ENCODE data around the gene SHCBP1L.

SHCBP1L gene

DNA sequence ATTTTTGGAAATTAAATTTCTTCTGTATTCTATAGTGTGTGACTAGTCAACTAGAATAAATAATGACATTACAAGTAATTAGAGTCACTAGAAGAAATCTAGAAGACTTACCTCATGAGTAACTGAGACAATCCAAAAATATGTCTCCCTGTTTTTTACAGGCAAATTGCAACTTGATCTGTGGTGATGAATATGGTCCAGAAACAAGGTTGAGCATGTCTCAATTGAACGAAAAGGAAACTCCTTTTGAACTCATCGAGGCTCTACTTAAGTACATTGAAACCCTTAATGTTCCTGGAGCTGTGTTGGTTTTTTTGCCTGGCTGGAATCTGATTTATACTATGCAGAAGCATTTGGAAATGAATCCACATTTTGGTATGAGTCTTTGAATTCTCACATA is 77.1 kb downstream of the SHCBP1L start:
- H3K36me3 ChIP-seq (ENCODE audit: control insufficient read depth, insufficient read depth, low read length), result peaks cover 63% of the 10 kb centered on the region
- H3K9ac ChIP-seq (ENCODE audit: low read length), result no peak overlapping the region

DNA sequence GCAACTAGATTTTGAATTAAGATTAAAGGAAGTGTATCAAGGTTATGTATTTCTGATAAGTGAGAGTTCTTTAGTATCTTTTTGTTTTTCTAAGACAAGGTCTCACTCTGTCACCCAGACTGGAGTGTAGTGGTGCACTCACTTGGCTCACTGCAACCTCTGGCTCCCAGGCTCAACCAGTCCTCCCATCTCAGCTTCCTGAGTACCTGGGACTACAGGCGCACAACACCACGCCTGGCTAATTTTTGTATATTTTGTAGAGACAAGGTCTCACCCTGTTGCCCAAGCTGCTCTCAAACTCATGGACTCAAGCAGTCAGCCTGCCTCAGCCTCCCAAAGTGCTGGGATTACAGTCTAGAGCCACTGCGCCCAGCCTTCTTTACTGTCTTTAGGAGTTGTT is 80.1 kb downstream of the SHCBP1L start:
- no peak overlapping the region for H3K9ac ChIP-seq (ENCODE audit: low read length)
- H3K4me3 ChIP-seq (ENCODE audit: low read length), result no peak overlapping the region
- no peaks in the 10 kb centered on the region for H3K27me3 ChIP-seq (ENCODE audit: control insufficient read depth, insufficient read depth, low read length)
- no peak overlapping the region for H3K27ac ChIP-seq (ENCODE audit: low read depth, low read length)
- H3K36me3 ChIP-seq (ENCODE audit: control insufficient read depth, insufficient read depth, low read length), result peaks cover 53% of the 10 kb centered on the region
- no peaks in the 10 kb centered on the region for H3K4me1 ChIP-seq (ENCODE audit: control insufficient read depth, insufficient read depth, low read length)

More for the DNA sequence above, 77.1 kb downstream of the SHCBP1L start:
- Histone ChIP-seq H3K4me3 (ENCODE audit: low read length) (no peak overlapping the region), H3K4me1 (ENCODE audit: control insufficient read depth, insufficient read depth, low read length) (no peaks in the 10 kb centered on the region), H3K27ac (ENCODE audit: low read depth, low read length) (no peak overlapping the region), H3K27me3 (ENCODE audit: control insufficient read depth, insufficient read depth, low read length) (no peaks in the 10 kb centered on the region)

GRCh38 chr1:182869241-182869666 is 83.7 kb downstream of the SHCBP1L start:
- peaks cover 30% of the 10 kb centered on the region for H3K36me3 ChIP-seq (ENCODE audit: control insufficient read depth, insufficient read depth, low read length)

GRCh38 chr1:182867861-182868260 is 85.1 kb downstream of the SHCBP1L start:
- H3K36me3 ChIP-seq (ENCODE audit: control insufficient read depth, insufficient read depth, low read length), result peaks cover 23% of the 10 kb centered on the region

More at GRCh38 chr1:182869241-182869666, 83.7 kb downstream of the SHCBP1L start:
- no peaks in the 10 kb centered on the region for H3K27me3 ChIP-seq (ENCODE audit: control insufficient read depth, insufficient read depth, low read length)
- no peaks in the 10 kb centered on the region for H3K4me1 ChIP-seq (ENCODE audit: control insufficient read depth, insufficient read depth, low read length)
- no peak overlapping the region for H3K4me3 ChIP-seq (ENCODE audit: low read length)
- H3K27ac ChIP-seq (ENCODE audit: low read depth, low read length), result no peak overlapping the region
- H3K9ac ChIP-seq (ENCODE audit: low read length), result no peak overlapping the region

GRCh38 chr1:182863940-182864339 is 89.0 kb downstream of the SHCBP1L start:
- no peaks in the 10 kb centered on the region for H3K27me3 ChIP-seq (ENCODE audit: control insufficient read depth, insufficient read depth, low read length)
- H3K36me3 ChIP-seq (ENCODE audit: control insufficient read depth, insufficient read depth, low read length), result peaks cover 32% of the 10 kb centered on the region
- no peaks in the 10 kb centered on the region for H3K4me1 ChIP-seq (ENCODE audit: control insufficient read depth, insufficient read depth, low read length)
- H3K4me3 ChIP-seq (ENCODE audit: low read length), result no peak overlapping the region
- H3K9ac ChIP-seq (ENCODE audit: low read length), result no peak overlapping the region
- H3K27ac ChIP-seq (ENCODE audit: low read depth, low read length), result no peak overlapping the region

More at GRCh38 chr1:182867861-182868260, 85.1 kb downstream of the SHCBP1L start:
- Histone ChIP-seq H3K4me3 (ENCODE audit: low read length) (no peak overlapping the region), H3K27ac (ENCODE audit: low read depth, low read length) (no peak overlapping the region), H3K9ac (ENCODE audit: low read length) (no peak overlapping the region), H3K27me3 (ENCODE audit: control insufficient read depth, insufficient read depth, low read length) (no peaks in the 10 kb centered on the region), H3K4me1 (ENCODE audit: control insufficient read depth, insufficient read depth, low read length) (no peaks in the 10 kb centered on the region)

DNA sequence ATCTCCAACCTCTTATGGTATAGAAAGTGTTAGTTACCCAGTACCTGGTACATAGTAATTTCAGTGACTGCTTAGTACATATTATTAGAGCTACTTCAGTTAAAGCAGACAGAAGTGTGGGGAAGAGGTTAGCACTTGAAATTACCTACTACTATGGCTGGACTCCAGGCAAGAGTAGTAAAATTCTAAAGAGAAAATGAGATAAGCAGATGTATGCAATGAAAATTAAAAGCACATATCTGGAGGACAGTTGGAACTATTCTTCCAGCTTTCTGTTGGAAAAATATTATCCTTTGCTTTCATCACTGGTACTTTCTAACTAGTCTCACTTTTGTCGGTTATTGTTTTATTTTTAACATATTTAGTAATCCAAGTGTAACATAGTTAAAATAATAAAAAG is 90.1 kb downstream of the SHCBP1L start:
- no peaks in the 10 kb centered on the region for H3K27me3 ChIP-seq (ENCODE audit: control insufficient read depth, insufficient read depth, low read length)

DNA sequence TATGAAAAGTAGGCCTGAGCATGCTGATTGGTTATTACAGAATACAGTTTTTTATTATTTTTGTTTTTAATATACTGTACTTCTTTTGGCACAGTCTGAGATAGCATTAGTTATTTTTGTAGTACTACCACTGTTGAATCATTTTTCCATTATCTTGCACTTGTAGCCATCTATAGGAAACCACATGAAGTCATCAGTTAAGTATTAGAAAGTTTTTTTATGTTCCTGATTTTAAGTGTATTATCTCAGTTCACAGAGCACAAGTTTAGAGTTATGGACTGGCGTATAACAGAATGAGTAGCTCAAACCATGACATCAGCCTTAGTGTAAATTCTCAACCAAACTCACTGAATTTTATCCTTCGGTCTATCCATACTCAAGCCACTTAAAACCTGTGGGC is 91.0 kb downstream of the SHCBP1L start:
- Histone ChIP-seq H3K36me3 (ENCODE audit: control insufficient read depth, insufficient read depth, low read length) (peaks cover 47% of the 10 kb centered on the region), H3K27me3 (ENCODE audit: control insufficient read depth, insufficient read depth, low read length) (no peaks in the 10 kb centered on the region), H3K4me1 (ENCODE audit: control insufficient read depth, insufficient read depth, low read length) (no peaks in the 10 kb centered on the region), H3K27ac (ENCODE audit: low read depth, low read length) (no peak overlapping the region), H3K4me3 (ENCODE audit: low read length) (no peak overlapping the region), H3K9ac (ENCODE audit: low read length) (no peak overlapping the region)

More for the DNA sequence above, 90.1 kb downstream of the SHCBP1L start:
- H3K36me3 ChIP-seq (ENCODE audit: control insufficient read depth, insufficient read depth, low read length), result peaks cover 39% of the 10 kb centered on the region
- H3K4me3 ChIP-seq (ENCODE audit: low read length), result no peak overlapping the region
- no peak overlapping the region for H3K27ac ChIP-seq (ENCODE audit: low read depth, low read length)
- no peaks in the 10 kb centered on the region for H3K4me1 ChIP-seq (ENCODE audit: control insufficient read depth, insufficient read depth, low read length)
- no peak overlapping the region for H3K9ac ChIP-seq (ENCODE audit: low read length)

DNA sequence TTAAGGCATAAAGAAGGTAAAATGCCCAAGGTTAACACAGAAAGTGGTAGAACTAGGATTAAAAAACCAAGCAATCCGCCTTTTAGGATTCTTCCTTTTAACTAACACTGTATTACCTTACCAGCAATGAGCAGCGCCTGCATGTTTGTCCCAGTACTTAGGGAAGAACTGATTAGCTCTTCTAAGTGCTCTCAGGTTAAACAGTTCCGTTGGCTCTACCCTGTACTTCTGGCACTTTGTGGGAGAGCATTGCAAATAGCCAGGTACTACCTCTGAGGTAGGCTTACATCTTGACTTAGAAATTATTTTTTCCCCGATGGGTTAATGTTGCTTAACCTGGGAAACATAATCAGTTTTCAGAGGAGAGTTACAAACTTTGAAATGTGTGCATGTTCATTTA is 92.3 kb downstream of the SHCBP1L start:
- Histone ChIP-seq H3K27me3 (ENCODE audit: control insufficient read depth, insufficient read depth, low read length) (no peaks in the 10 kb centered on the region), H3K27ac (ENCODE audit: low read depth, low read length) (no peak overlapping the region), H3K4me3 (ENCODE audit: low read length) (no peak overlapping the region), H3K4me1 (ENCODE audit: control insufficient read depth, insufficient read depth, low read length) (peaks cover 6% of the 10 kb centered on the region), H3K36me3 (ENCODE audit: control insufficient read depth, insufficient read depth, low read length) (peaks cover 51% of the 10 kb centered on the region), H3K9ac (ENCODE audit: low read length) (no peak overlapping the region)

- Histone ChIP-seq H3K4me3 (ENCODE audit: low read length) (no peak overlapping the region), H3K36me3 (ENCODE audit: control insufficient read depth, insufficient read depth, low read length) (peaks cover 74% of the 10 kb centered on the region), H3K27ac (ENCODE audit: low read depth, low read length) (no peak overlapping the region), H3K27me3 (ENCODE audit: control insufficient read depth, insufficient read depth, low read length) (no peaks in the 10 kb centered on the region), H3K9ac (ENCODE audit: low read length) (no peak overlapping the region), H3K4me1 (ENCODE audit: control insufficient read depth, insufficient read depth, low read length) (peaks cover 6% of the 10 kb centered on the region)
These were observed 95.8 kb downstream of the SHCBP1L start for GRCh38 chr1:182857212-182857611.

- peaks cover 6% of the 10 kb centered on the region for H3K4me1 ChIP-seq (ENCODE audit: control insufficient read depth, insufficient read depth, low read length)
- H3K27me3 ChIP-seq (ENCODE audit: control insufficient read depth, insufficient read depth, low read length), result no peaks in the 10 kb centered on the region
- H3K9ac ChIP-seq (ENCODE audit: low read length), result no peak overlapping the region
- H3K4me3 ChIP-seq (ENCODE audit: low read length), result no peak overlapping the region
- peaks cover 74% of the 10 kb centered on the region for H3K36me3 ChIP-seq (ENCODE audit: control insufficient read depth, insufficient read depth, low read length)
- no peak overlapping the region for H3K27ac ChIP-seq (ENCODE audit: low read depth, low read length)
These were observed 97.1 kb downstream of the SHCBP1L start for GRCh38 chr1:182855911-182856310.

- Histone ChIP-seq H3K4me3 (ENCODE audit: low read length) (no peak overlapping the region), H3K36me3 (ENCODE audit: control insufficient read depth, insufficient read depth, low read length) (peaks cover 44% of the 10 kb centered on the region), H3K27ac (ENCODE audit: low read depth, low read length) (no peak overlapping the region), H3K27me3 (ENCODE audit: control insufficient read depth, insufficient read depth, low read length) (no peaks in the 10 kb centered on the region), H3K4me1 (ENCODE audit: control insufficient read depth, insufficient read depth, low read length) (peaks cover 6% of the 10 kb centered on the region), H3K9ac (ENCODE audit: low read length) (no peak overlapping the region)
These were observed 101.1 kb downstream of the SHCBP1L start for GRCh38 chr1:182851825-182852224.

- H3K9ac ChIP-seq (ENCODE audit: low read length), result no peak overlapping the region
- no peaks in the 10 kb centered on the region for H3K4me1 ChIP-seq (ENCODE audit: control insufficient read depth, insufficient read depth, low read length)
- H3K27ac ChIP-seq (ENCODE audit: low read depth, low read length), result no peak overlapping the region
- no peaks in the 10 kb centered on the region for H3K27me3 ChIP-seq (ENCODE audit: control insufficient read depth, insufficient read depth, low read length)
- H3K4me3 ChIP-seq (ENCODE audit: low read length), result no peak overlapping the region
- H3K36me3 ChIP-seq (ENCODE audit: control insufficient read depth, insufficient read depth, low read length), result peaks cover 42% of the 10 kb centered on the region
These were observed 102.6 kb downstream of the SHCBP1L start for GRCh38 chr1:182850319-182850718.

Measured in rectal smooth muscle tissue (tissue), 1 donor.